Esophagus squamous epithelium (tissue), 5 donors: ENCODE data around the gene C6orf136. TPM values are rescaled to one million over a fixed set of nuclear protein-coding genes. Genes with fewer than 3 reads are reported as not detected.
A peak's percentile ranks its signal among the peaks of the same experiment; 100 is the strongest.

ENCODE experiments used
- DNase-seq: peaks from one replicate; lab custom pipeline; 2025; lab: John Stamatoyannopoulos, UW
- H3K27ac ChIP-seq, 4 donors: fragments of 200-600 bp; sonication (generic); one replicate each; pipeline ENCODE4 v1.5.1; 2016 to 2019; ENCODE audit warnings: mild to moderate bottlenecking in 1 of 4
- H3K27me3 ChIP-seq, 4 donors: fragments of 200-600 bp; sonication (generic); 1 replicate in 3 of 4; 2 replicates in 1 of 4; pipeline versions ENCODE4 v1.5.1 to v1.6.0; 2017 to 2021; ENCODE audit warnings: antibody characterized with exemption in 1 of 4
- H3K36me3 ChIP-seq, 3 donors: fragments of 200-600 bp; sonication (generic); one replicate each; pipeline ENCODE4 v1.5.1; 2016 to 2019
- H3K4me1 ChIP-seq, 3 donors: fragments of 200-600 bp; sonication (generic); one replicate each; pipeline ENCODE4 v1.5.1; 2017 to 2019
- H3K4me3 ChIP-seq, 4 donors: fragments of 200-600 bp; sonication (generic); 1 replicate in 3 of 4; 2 replicates in 1 of 4; pipeline ENCODE4 v1.5.1; 2016 to 2019; ENCODE audit warnings: mild to moderate bottlenecking in 2 of 4, moderate library complexity in 1 of 4
- H3K9me3 ChIP-seq, 3 donors: fragments of 200-600 bp; sonication (generic); one replicate each; pipeline ENCODE4 v1.5.1; 2016 to 2019
- CTCF ChIP-seq, 6 experiments: fragments of 450-650 bp in 4 of 6; fragments of 200-600 bp in 2 of 6; sonication (generic) in 2 of 6; IDR thresholded peaks; one replicate each; pipeline ENCODE4 v1.5.1; 2016 to 2019; ENCODE audit warnings: antibody characterized with exemption in 6 of 6, mild to moderate bottlenecking in 4 of 6, moderate library complexity in 4 of 6
- POLR2A ChIP-seq, 4 donors: fragments of 450-650 bp; IDR thresholded peaks; one replicate each; pipeline ENCODE4 v1.6.1; 2017; ENCODE audit warnings: antibody characterized with exemption in 4 of 4, mild to moderate bottlenecking in 4 of 4, moderate library complexity in 3 of 4
- WGBS, 2 donors: methylation state at CpG; one replicate each; pipeline ENCODE4 v1.1.5; 2018; 5-methylcytosine and 5-hydroxymethylcytosine counted together
- intact Hi-C: fragments of 100-400 bp; cut with DNase I; formaldehyde crosslinking; loops from one replicate; pipeline ENCODE4 v1.15.0; 2022
- total RNA-seq, 4 donors: library from RNA; depleted of rRNA; stranded (reverse); fragments of >200 nt; gene quantifications; one replicate each; pipeline ENCODE4 v1.1.0, GENCODE V29; 2016
- donor health status: DM: yes; HTN: yes; CAD: no.

C6orf136 gene
- total RNA-seq, 4 donors from 2014 or later: 8.3 to 17.5 (median 12.7) TPM

- DNase-seq: no peak
- peaks cover 3 to 48% (median 25%) of the 10 kb centered on the region in 3 donors for H3K36me3 ChIP-seq
- peaks cover 0 to 61% (median 22%) of the 10 kb centered on the region in 3 donors for H3K4me1 ChIP-seq
- intact Hi-C loops: no loop called here
- no peaks in the 10 kb centered on the region for H3K27me3 ChIP-seq
- 66 to 77% methylated on average over 9 of the region's 9 CpGs for WGBS, 2 donors
- H3K27ac ChIP-seq: no peak overlapping the region
- TF ChIP-seq POLR2A (IDR thresholded peaks at IDR 0.05) (no peak), CTCF (IDR thresholded peaks at IDR 0.05) (no peak)
- no peak overlapping the region for H3K4me3 ChIP-seq
- H3K9me3 ChIP-seq: no peaks in the 10 kb centered on the region
These were observed 35.6 kb upstream of the C6orf136 start for GRCh38 chr6:30611150-30611855.

- H3K27me3 ChIP-seq: no peaks in the 10 kb centered on the region
- no peak overlapping the region for H3K4me3 ChIP-seq
- 69 to 70% methylated on average over 2 of the region's 2 CpGs for WGBS, 2 donors
- intact Hi-C loops: no loop called here
- no peak for TF ChIP-seq CTCF (IDR thresholded peaks at IDR 0.05)
- TF ChIP-seq POLR2A (IDR thresholded peaks at IDR 0.05): no peak
- no peak for DNase-seq
- peaks cover 0 to 61% (median 22%) of the 10 kb centered on the region in 3 donors for H3K4me1 ChIP-seq
- H3K36me3 ChIP-seq: peaks cover 0 to 48% (median 20%) of the 10 kb centered on the region in 3 donors
- no peaks in the 10 kb centered on the region for H3K9me3 ChIP-seq
- H3K27ac ChIP-seq: peak overlapping the region in 1 of 4 donors; percentile 95
These were observed 35.1 kb upstream of the C6orf136 start for GRCh38 chr6:30611856-30612194.

GRCh38 chr6:30612213-30612612, 34.7 kb upstream of the C6orf136 start:
- Histone ChIP-seq H3K36me3 (peaks cover 0 to 45% (median 17%) of the 10 kb centered on the region in 3 donors), H3K27me3 (no peaks in the 10 kb centered on the region), H3K4me1 (peaks cover 0 to 61% (median 22%) of the 10 kb centered on the region in 3 donors), H3K4me3 (no peak overlapping the region), H3K9me3 (no peaks in the 10 kb centered on the region), H3K27ac (peak overlapping the region in 2 of 4 donors; percentile 95 to 97)
- WGBS, 2 donors: 20 to 31% methylated on average over 1 of the region's 1 CpG
- intact Hi-C loops: no loop called here
- TF ChIP-seq POLR2A (IDR thresholded peaks at IDR 0.05) (no peak), CTCF (IDR thresholded peaks at IDR 0.05) (peak in 3 of 6 experiments; percentile 8 to 33 (median 19))
- no peak for DNase-seq

GRCh38 chr6:30612687-30613248, 34.2 kb upstream of the C6orf136 start:
- H3K4me3 ChIP-seq: no peak overlapping the region
- H3K4me1 ChIP-seq: peaks cover 0 to 61% (median 22%) of the 10 kb centered on the region in 3 donors
- intact Hi-C loops: no loop called here
- peaks cover 0 to 39% (median 16%) of the 10 kb centered on the region in 3 donors for H3K36me3 ChIP-seq
- H3K27me3 ChIP-seq: no peaks in the 10 kb centered on the region
- 35 to 42% methylated on average over 6 of the region's 6 CpGs for WGBS, 2 donors
- H3K9me3 ChIP-seq: no peaks in the 10 kb centered on the region
- DNase-seq: no peak
- peak overlapping the region; percentile 16 to 97 (median 70) for H3K27ac ChIP-seq
- no peak for TF ChIP-seq CTCF (IDR thresholded peaks at IDR 0.05)
- TF ChIP-seq POLR2A (IDR thresholded peaks at IDR 0.05): peak in 1 of 4 donors; percentile 8
